Measurements from ENCODE around the gene LBP.

DNA sequence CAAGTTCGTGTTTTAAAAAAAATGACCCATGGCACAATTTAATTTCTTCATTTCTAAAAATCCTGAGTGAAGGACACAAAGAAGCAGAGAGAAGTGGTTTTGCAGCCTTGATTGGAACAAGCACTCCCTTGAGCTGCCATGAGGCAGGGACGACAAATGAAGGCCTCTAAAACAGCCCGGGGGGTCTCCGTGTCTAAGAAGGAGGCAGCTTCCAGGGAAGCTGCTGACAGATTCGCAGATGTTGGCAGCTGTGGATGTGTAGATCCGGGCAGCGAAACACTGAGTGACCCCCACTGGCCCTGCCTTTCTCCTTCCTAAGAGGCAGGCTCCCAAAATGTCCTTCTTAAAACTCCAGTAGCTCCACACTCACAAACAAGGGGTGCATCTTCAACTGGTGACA is 9.6 kb upstream of the LBP start:
- TF ChIP-seq EP300 (conservative IDR thresholded peaks at IDR 0.05; ENCODE audit: poor library complexity, severe bottlenecking) (no peak), RAD21 (conservative IDR thresholded peaks at IDR 0.05) (no peak), TAF1 (IDR thresholded peaks at IDR 0.05; ENCODE audit: low read depth) (no peak), SMC3 (conservative IDR thresholded peaks at IDR 0.05; ENCODE audit: poor library complexity) (no peak), EZH2 (IDR thresholded peaks at IDR 0.05; ENCODE audit: borderline replicate concordance, insufficient read depth, low read length, poor library complexity, severe bottlenecking) (no peak), MXI1 (conservative IDR thresholded peaks at IDR 0.05; ENCODE audit: poor library complexity, severe bottlenecking) (no peak), POLR2AphosphoS5 (IDR thresholded peaks at IDR 0.05) (no peak)
- TF ChIP-seq, protein P1, sequence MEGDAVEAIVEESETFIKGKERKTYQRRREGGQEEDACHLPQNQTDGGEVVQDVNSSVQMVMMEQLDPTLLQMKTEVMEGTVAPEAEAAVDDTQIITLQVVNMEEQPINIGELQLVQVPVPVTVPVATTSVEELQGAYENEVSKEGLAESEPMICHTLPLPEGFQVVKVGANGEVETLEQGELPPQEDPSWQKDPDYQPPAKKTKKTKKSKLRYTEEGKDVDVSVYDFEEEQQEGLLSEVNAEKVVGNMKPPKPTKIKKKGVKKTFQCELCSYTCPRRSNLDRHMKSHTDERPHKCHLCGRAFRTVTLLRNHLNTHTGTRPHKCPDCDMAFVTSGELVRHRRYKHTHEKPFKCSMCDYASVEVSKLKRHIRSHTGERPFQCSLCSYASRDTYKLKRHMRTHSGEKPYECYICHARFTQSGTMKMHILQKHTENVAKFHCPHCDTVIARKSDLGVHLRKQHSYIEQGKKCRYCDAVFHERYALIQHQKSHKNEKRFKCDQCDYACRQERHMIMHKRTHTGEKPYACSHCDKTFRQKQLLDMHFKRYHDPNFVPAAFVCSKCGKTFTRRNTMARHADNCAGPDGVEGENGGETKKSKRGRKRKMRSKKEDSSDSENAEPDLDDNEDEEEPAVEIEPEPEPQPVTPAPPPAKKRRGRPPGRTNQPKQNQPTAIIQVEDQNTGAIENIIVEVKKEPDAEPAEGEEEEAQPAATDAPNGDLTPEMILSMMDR (IDR thresholded peaks at IDR 0.05; ENCODE audit: poor library complexity, severe bottlenecking), result no peak
- TF ChIP-seq, protein P2, sequence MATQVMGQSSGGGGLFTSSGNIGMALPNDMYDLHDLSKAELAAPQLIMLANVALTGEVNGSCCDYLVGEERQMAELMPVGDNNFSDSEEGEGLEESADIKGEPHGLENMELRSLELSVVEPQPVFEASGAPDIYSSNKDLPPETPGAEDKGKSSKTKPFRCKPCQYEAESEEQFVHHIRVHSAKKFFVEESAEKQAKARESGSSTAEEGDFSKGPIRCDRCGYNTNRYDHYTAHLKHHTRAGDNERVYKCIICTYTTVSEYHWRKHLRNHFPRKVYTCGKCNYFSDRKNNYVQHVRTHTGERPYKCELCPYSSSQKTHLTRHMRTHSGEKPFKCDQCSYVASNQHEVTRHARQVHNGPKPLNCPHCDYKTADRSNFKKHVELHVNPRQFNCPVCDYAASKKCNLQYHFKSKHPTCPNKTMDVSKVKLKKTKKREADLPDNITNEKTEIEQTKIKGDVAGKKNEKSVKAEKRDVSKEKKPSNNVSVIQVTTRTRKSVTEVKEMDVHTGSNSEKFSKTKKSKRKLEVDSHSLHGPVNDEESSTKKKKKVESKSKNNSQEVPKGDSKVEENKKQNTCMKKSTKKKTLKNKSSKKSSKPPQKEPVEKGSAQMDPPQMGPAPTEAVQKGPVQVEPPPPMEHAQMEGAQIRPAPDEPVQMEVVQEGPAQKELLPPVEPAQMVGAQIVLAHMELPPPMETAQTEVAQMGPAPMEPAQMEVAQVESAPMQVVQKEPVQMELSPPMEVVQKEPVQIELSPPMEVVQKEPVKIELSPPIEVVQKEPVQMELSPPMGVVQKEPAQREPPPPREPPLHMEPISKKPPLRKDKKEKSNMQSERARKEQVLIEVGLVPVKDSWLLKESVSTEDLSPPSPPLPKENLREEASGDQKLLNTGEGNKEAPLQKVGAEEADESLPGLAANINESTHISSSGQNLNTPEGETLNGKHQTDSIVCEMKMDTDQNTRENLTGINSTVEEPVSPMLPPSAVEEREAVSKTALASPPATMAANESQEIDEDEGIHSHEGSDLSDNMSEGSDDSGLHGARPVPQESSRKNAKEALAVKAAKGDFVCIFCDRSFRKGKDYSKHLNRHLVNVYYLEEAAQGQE (IDR thresholded peaks at IDR 0.05; ENCODE audit: borderline replicate concordance), result no peak

All from neural cell (in vitro differentiated cells).